B cell (primary cell): ENCODE data around the gene FCN1. TPM values are rescaled to one million over a fixed set of nuclear protein-coding genes. Genes with fewer than 3 reads are reported as not detected.

Source experiments
- ATAC-seq: fragments of 200-7000 bp; cut with Tn5 transposase; one replicate; pipeline ENCODE4 v1.10.0; 2021; ENCODE audit warnings: low read depth, mild to moderate bottlenecking, moderate number of reproducible peaks, moderate library complexity
- CTCF ChIA-PET: fragments of 350-600 bp; sonication (Branson Sonifier 250); formaldehyde crosslinking; loops from one replicate; lab custom pipeline; 2021; ENCODE audit warnings: antibody characterized with exemption, inconsistent platforms; lab: Charles Lee
- POLR2A ChIA-PET: fragments of 350-600 bp; sonication (Branson Sonifier 250); formaldehyde crosslinking; loops from one replicate; lab custom pipeline; 2021; ENCODE audit warnings: antibody characterized with exemption; lab: Charles Lee
- DNase-seq: peaks from one replicate; pipeline ENCODE4 v3.0.0; 2013
- H2AFZ ChIP-seq: 2 replicates; pipeline ENCODE4 v1.6.1; 2012; ENCODE audit warnings: mild to moderate bottlenecking, low read depth, low read length; ENCODE audit not compliant: insufficient read depth, poor library complexity, severe bottlenecking
- H3K27ac ChIP-seq, 2 donors: 1 replicate in 1 of 2; 2 replicates in 1 of 2; pipeline ENCODE4 v1.5.1; 2012 to 2013; ENCODE audit warnings: low read length in 2 of 2, mild to moderate bottlenecking in 2 of 2, moderate library complexity in 1 of 2
- H3K27me3 ChIP-seq, 4 experiments: fragments of 200-600 bp in 1 of 4; sonication (generic) in 1 of 4; replicated peaks in 1 of 4; 1 replicate in 2 of 4; 2 replicates in 2 of 4; pipeline versions ENCODE4 v1.6.1 to v1.7.0; 2013 to 2016; ENCODE audit warnings: low read length in 3 of 4, mild to moderate bottlenecking in 2 of 4, mixed read lengths in 1 of 4, moderate library complexity in 1 of 4; ENCODE audit not compliant: insufficient read depth in 4 of 4, control insufficient read depth in 3 of 4; ENCODE audit errors: control extremely low read depth in 1 of 4
- H3K36me3 ChIP-seq, 2 experiments: replicated peaks in 1 of 2; 1 replicate in 1 of 2; 2 replicates in 1 of 2; pipeline versions ENCODE4 v1.6.1 to v1.7.1; 2013; ENCODE audit warnings: low read length in 1 of 2; ENCODE audit not compliant: insufficient read depth in 2 of 2, control insufficient read depth in 1 of 2; ENCODE audit errors: control extremely low read depth in 1 of 2, extremely low read depth in 1 of 2
- H3K4me1 ChIP-seq, 2 donors: fragments of 200-600 bp in 1 of 2; sonication (generic) in 1 of 2; 1 replicate in 1 of 2; 2 replicates in 1 of 2; pipeline versions ENCODE4 v1.5.1 to v1.6.1; 2013 to 2017; ENCODE audit warnings: low read length in 2 of 2; ENCODE audit not compliant: control insufficient read depth in 2 of 2, insufficient read depth in 2 of 2
- H3K4me2 ChIP-seq: replicated peaks from 2 replicates; pipeline ENCODE3; 2012; ENCODE audit warnings: mild to moderate bottlenecking, low read depth, low read length; ENCODE audit not compliant: poor library complexity, severe bottlenecking
- H3K4me3 ChIP-seq, 5 experiments: fragments of 200-600 bp in 1 of 5; sonication (generic) in 1 of 5; 1 replicate in 3 of 5; 2 replicates in 2 of 5; pipeline versions ENCODE4 v1.5.1 to v1.7.0; 2011 to 2016; ENCODE audit warnings: low read length in 4 of 5, mild to moderate bottlenecking in 4 of 5, low read depth in 2 of 5, control low read depth in 1 of 5, moderate library complexity in 1 of 5; ENCODE audit not compliant: insufficient read depth in 1 of 5; ENCODE audit errors: control extremely low read depth in 1 of 5, extremely low read depth in 1 of 5
- H3K79me2 ChIP-seq: fragments of 200-600 bp; sonication (generic); one replicate; pipeline ENCODE4 v1.6.0; 2016; ENCODE audit warnings: low read length; ENCODE audit not compliant: control insufficient read depth, insufficient read depth
- H3K9ac ChIP-seq: fragments of 200-600 bp; sonication (generic); 2 replicates; pipeline ENCODE4 v1.6.1; 2017; ENCODE audit warnings: mild to moderate bottlenecking, low read length, moderate library complexity
- H3K9me3 ChIP-seq, 3 donors: one replicate each; pipeline versions ENCODE4 v1.6.1 to v1.7.1; 2013; ENCODE audit warnings: low read length in 2 of 3; ENCODE audit not compliant: control insufficient read depth in 2 of 3, insufficient read depth in 1 of 3; ENCODE audit errors: control extremely low read depth in 1 of 3
- H4K20me1 ChIP-seq: 2 replicates; pipeline ENCODE4 v1.6.0; 2012; ENCODE audit warnings: mild to moderate bottlenecking, low read length; ENCODE audit not compliant: insufficient read depth, control insufficient read depth, poor library complexity, severe bottlenecking
- H3K27ac Mint-ChIP-seq: one replicate; pipeline ENCODE4 v1.8.0; 2021; ENCODE audit warnings: mixed read lengths
- H3K27me3 Mint-ChIP-seq: one replicate; pipeline ENCODE4 v1.8.0; 2021; ENCODE audit warnings: mixed read lengths
- H3K4me1 Mint-ChIP-seq: one replicate; pipeline ENCODE4 v1.8.0; 2021; ENCODE audit warnings: mixed read lengths
- H3K4me3 Mint-ChIP-seq: one replicate; pipeline ENCODE4 v1.8.0; 2021; ENCODE audit warnings: mixed read lengths
- H3K9me3 Mint-ChIP-seq: one replicate; pipeline ENCODE4 v1.8.0; 2022; ENCODE audit warnings: mixed read lengths; ENCODE audit not compliant: insufficient read depth
- CTCF ChIP-seq: fragments of 200-600 bp; IDR thresholded peaks from one replicate; pipeline ENCODE4 v1.8.0; 2022; ENCODE audit warnings: antibody characterized with exemption, mild to moderate bottlenecking
- EZH2 ChIP-seq: IDR thresholded peaks from 2 replicates; pipeline ENCODE4 v1.6.1; 2012; ENCODE audit warnings: borderline replicate concordance, low read depth, mild to moderate bottlenecking, moderate library complexity, low read length; ENCODE audit not compliant: insufficient read depth, poor library complexity, severe bottlenecking
- WGBS: methylation state at CpG from one replicate; pipeline ENCODE4 v1.1.5; 2013; ENCODE audit warnings: missing lambda C conversion rate; ENCODE audit not compliant: insufficient coverage; 5-methylcytosine and 5-hydroxymethylcytosine counted together
- intact Hi-C: fragments of 100-400 bp; cut with micrococcal nuclease; formaldehyde crosslinking; loops from one replicate; pipeline ENCODE4 v1.10.0; 2022
- polyA plus RNA-seq: library from polyadenylated mRNA; depleted of rRNA; stranded (reverse); fragments of >200 nt; gene quantifications from 2 replicates; pipeline ENCODE4 v1.2.3, GENCODE V29; 2012
- total RNA-seq, 2 donors: library from RNA; stranded (reverse); fragments of 120-200 nt in 1 of 2; gene quantifications; 1 replicate in 1 of 2; 2 replicates in 1 of 2; pipeline versions ENCODE4 v1.2.3 to v1.2.4, GENCODE V29; 2013 to 2022

The FCN1 gene
- total and polyA plus RNA-seq, 2 donors (not counting 1 experiment from before 2014, with no cell fraction given), result 2.2 to 20.6 TPM

GRCh38 chr9:134896834-134897583 is 20.7 kb downstream of the FCN1 start:
- intact Hi-C loops, result no loop called here
- Histone ChIP-seq H3K9ac (no peak overlapping the region), H3K4me3 (no peak overlapping the region), H3K79me2 (no peaks in the 10 kb centered on the region), H3K36me3 (no peaks in the 10 kb centered on the region), H3K27ac (no peak overlapping the region), H3K9me3 (peaks cover 0 to 18% (median 15%) of the 10 kb centered on the region in 3 donors), H2AFZ (no peak overlapping the region), H4K20me1 (no peaks in the 10 kb centered on the region), H3K27me3 (peaks cover 0 to 11% (median 5%) of the 10 kb centered on the region in 4 experiments), H3K4me1 (no peaks in the 10 kb centered on the region), H3K4me2 (no peak overlapping the region)
- Mint-ChIP-seq H3K9me3 (peaks cover 8% of the 10 kb centered on the region), H3K27ac (no peak overlapping the region), H3K4me3 (no peak overlapping the region), H3K4me1 (no peaks in the 10 kb centered on the region), H3K27me3 (peaks cover 28% of the 10 kb centered on the region)
- 92% methylated on average over 13 of the region's 14 CpGs for WGBS
- TF ChIP-seq CTCF (no peak), EZH2 (no peak)
- CTCF ChIA-PET, result no interaction called here
- DNase-seq (no peak), ATAC-seq (no peak)
- POLR2A ChIA-PET, result no interaction called here
